Uterus (tissue), 4 donors: ENCODE measurements around the gene WDFY4. TPM values are rescaled to one million over a fixed set of nuclear protein-coding genes. Genes with fewer than 3 reads are reported as not detected.

Experiments
- DNase-seq, 2 donors: peaks; one replicate each; pipeline ENCODE4 v3.0.0-alpha.2; 2019 to 2020
- H3K27ac ChIP-seq, 2 donors: fragments of 200-600 bp; sonication (generic); 1 replicate in 1 of 2; 2 replicates in 1 of 2; pipeline ENCODE4 v1.5.1; 2016 to 2018
- H3K27me3 ChIP-seq, 2 donors: fragments of 200-600 bp; sonication (generic); one replicate each; pipeline ENCODE4 v1.5.1; 2018 to 2019; ENCODE audit warnings: control low read depth in 1 of 2
- H3K36me3 ChIP-seq, 2 donors: fragments of 200-600 bp; sonication (generic); one replicate each; pipeline ENCODE4 v1.5.1; 2019; ENCODE audit warnings: control low read depth in 1 of 2
- H3K4me1 ChIP-seq, 2 donors: fragments of 200-600 bp; sonication (generic); one replicate each; pipeline ENCODE4 v1.5.1; 2018 to 2019; ENCODE audit warnings: control low read depth in 1 of 2
- H3K4me3 ChIP-seq, 2 donors: fragments of 200-600 bp; sonication (generic); 1 replicate in 1 of 2; 2 replicates in 1 of 2; pipeline ENCODE4 v1.5.1; 2018 to 2019; ENCODE audit warnings: mild to moderate bottlenecking in 1 of 2
- H3K9me3 ChIP-seq, 2 donors: fragments of 200-600 bp; sonication (generic); one replicate each; pipeline ENCODE4 v1.5.1; 2019; ENCODE audit warnings: control low read depth in 1 of 2
- POLR2A ChIP-seq, 2 donors: fragments of 450-650 bp; IDR thresholded peaks; one replicate each; pipeline ENCODE4 v1.6.1; 2016; ENCODE audit warnings: antibody characterized with exemption in 2 of 2, mild to moderate bottlenecking in 1 of 2, moderate library complexity in 1 of 2
- intact Hi-C: fragments of 100-400 bp; cut with DNase I; formaldehyde crosslinking; loops from one replicate; pipeline ENCODE4 v1.15.1; 2023; ENCODE audit warnings: low total_unique reads
- total RNA-seq, 4 donors: library from RNA; depleted of rRNA in 3 of 4; stranded (reverse); fragments of >200 nt in 3 of 4; gene quantifications; one replicate each; pipeline versions ENCODE4 v1.1.0 to v1.2.4, GENCODE V29; 2014 to 2023
- TF ChIP-seq, protein P1 (sequence below), 4 experiments: fragments of 200-600 bp in 2 of 4; fragments of 450-650 bp in 2 of 4; sonication (generic) in 2 of 4; IDR thresholded peaks; one replicate each; pipeline ENCODE4 v1.5.1; 2016 to 2019; ENCODE audit warnings: antibody characterized with exemption in 4 of 4, mild to moderate bottlenecking in 2 of 4, moderate library complexity in 1 of 4
- donor health status: DM: yes; HTN: yes; CAD: no.

WDFY4 gene
- total RNA-seq, 4 donors from 2014 or later: 0.26 to 5.2 (median 1.2) TPM

DNA sequence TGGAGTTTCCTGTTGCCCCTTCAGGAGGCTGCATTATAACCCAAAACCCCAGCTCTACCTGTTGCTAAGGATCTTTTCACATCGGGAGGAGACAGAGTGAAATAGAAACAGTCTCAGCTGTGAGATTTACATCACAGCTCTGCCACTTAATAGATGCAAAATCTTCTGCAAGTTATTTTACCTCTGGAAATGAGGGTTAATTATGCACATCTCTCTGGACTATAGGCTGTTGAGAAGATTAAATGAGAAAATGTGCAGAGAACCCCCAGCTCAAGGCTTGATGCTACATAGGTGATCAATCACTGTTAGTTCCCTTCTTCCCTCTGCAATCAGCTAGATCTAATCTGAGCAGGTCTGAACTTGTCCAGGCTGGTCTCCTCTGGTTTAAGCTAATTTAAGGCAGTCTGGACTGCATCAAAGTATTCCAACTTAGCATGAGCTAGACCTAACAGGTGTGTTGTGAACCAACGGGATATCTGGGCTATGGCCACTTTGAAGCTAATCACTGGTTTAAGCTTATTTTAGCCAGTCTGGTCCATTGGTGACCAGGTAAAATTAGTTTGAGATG lies 263.9 kb downstream of the WDFY4 start:
- H3K27me3 ChIP-seq: no peaks in the 10 kb centered on the region
- no peaks in the 10 kb centered on the region for H3K9me3 ChIP-seq
- no peak for TF ChIP-seq POLR2A (IDR thresholded peaks at IDR 0.05)
- TF ChIP-seq, protein P1, sequence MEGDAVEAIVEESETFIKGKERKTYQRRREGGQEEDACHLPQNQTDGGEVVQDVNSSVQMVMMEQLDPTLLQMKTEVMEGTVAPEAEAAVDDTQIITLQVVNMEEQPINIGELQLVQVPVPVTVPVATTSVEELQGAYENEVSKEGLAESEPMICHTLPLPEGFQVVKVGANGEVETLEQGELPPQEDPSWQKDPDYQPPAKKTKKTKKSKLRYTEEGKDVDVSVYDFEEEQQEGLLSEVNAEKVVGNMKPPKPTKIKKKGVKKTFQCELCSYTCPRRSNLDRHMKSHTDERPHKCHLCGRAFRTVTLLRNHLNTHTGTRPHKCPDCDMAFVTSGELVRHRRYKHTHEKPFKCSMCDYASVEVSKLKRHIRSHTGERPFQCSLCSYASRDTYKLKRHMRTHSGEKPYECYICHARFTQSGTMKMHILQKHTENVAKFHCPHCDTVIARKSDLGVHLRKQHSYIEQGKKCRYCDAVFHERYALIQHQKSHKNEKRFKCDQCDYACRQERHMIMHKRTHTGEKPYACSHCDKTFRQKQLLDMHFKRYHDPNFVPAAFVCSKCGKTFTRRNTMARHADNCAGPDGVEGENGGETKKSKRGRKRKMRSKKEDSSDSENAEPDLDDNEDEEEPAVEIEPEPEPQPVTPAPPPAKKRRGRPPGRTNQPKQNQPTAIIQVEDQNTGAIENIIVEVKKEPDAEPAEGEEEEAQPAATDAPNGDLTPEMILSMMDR (IDR thresholded peaks at IDR 0.05): no peak
- H3K4me1 ChIP-seq: no peaks in the 10 kb centered on the region
- DNase-seq: no peak
- H3K4me3 ChIP-seq: no peak overlapping the region
- H3K27ac ChIP-seq: no peak overlapping the region
- intact Hi-C loops: no loop called here
- no peaks in the 10 kb centered on the region for H3K36me3 ChIP-seq

DNA sequence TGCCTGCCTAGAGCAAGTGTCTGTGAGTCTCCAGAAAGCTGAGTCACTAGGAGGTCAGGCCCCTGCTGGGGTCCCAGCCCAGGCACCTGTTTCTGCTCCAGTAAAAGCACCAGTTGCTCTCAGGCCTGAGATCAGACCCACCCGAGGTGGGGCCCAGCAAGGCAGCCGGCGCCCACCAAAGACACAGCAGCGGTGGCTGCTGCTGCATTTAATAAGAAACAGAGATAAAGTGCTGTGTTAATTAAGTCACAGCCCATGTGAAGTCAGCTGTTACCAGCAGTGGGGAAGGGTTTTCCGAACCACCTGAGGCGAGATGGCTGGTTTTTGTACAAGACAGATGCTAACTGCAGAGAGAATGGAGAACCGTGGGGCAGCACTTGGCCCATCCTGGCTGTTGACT lies 267.0 kb downstream of the WDFY4 start:
- Histone ChIP-seq H3K4me1 (no peaks in the 10 kb centered on the region), H3K4me3 (no peak overlapping the region), H3K27me3 (no peaks in the 10 kb centered on the region), H3K9me3 (no peaks in the 10 kb centered on the region), H3K27ac (no peak overlapping the region), H3K36me3 (no peaks in the 10 kb centered on the region)
- intact Hi-C loops: no loop called here
- TF ChIP-seq, protein P1 (IDR thresholded peaks at IDR 0.05): no peak
- no peak for TF ChIP-seq POLR2A (IDR thresholded peaks at IDR 0.05)
- DNase-seq: no peak

DNA sequence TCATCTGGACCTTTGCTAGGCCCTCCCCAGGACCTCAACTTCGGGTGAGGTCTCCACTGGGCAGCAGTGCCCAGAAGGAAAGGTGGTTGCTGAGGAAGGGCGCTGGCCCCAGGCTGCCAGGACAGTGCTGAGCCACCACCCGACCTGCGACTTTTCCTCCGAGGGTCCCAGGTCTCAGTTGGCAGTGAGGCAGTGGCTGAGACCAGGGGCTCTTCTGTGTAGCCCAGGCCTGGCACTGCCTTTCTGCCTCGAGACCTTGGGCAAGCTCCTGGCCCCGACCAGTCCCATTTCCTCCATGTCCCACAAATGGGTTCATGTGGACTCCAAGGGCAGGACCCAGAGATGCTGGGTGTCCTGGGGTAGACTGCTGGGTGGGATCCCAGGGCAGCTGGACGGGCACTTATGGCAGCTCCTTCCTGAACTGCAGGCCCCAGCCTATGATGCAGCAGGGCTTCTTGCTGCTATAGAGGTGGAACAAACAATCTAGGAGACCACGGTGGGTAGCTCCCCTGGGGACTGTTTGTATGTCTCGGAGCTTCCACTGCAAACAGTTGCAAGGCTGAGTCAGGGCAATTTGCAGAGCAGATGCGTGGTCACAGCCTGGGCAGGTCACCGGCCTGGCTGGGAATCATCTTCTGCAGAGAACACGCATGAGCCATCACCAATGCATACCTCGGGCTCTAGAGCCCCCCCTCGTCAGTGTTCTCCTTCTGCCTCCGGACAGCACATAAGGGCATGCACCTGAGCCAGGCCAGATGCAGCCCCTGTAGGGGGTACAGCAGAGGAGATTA lies 272.9 kb downstream of the WDFY4 start:
- Histone ChIP-seq H3K36me3 (no peaks in the 10 kb centered on the region), H3K27me3 (no peaks in the 10 kb centered on the region), H3K27ac (no peak overlapping the region), H3K4me1 (no peaks in the 10 kb centered on the region), H3K9me3 (no peaks in the 10 kb centered on the region), H3K4me3 (no peak overlapping the region)
- intact Hi-C loops: no loop called here
- TF ChIP-seq, protein P1 (IDR thresholded peaks at IDR 0.05): no peak
- no peak for TF ChIP-seq POLR2A (IDR thresholded peaks at IDR 0.05)
- no peak for DNase-seq

DNA sequence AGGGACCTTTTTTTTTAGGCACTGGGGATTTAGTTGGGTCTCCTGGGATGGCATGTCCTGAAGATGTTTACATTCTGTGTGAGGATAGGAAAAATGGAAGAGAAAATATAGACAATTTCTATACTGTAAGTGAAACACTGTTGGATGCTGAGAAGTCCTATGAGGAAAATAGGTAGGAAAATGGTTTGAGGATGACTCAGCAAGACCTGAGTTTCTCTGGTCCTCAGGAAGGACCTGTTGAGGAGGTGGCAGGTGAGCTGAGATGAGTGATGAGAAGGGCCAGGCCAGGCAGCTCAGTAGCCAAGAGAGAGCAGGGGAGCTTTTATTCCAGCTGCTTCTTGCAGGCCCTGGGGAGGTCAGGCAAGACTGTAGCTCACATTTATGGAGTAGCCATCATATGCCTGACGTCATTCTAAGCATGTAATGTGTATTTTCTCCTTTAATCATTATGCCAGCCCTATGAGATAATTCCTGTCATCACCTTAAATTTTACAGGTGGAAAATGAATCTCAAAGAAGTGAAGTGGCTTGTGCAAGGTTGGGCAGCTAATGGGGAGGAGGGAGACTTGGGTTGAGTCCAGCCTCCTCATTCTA lies 274.0 kb downstream of the WDFY4 start:
- intact Hi-C loops: no loop called here
- Histone ChIP-seq H3K27me3 (no peaks in the 10 kb centered on the region), H3K36me3 (no peaks in the 10 kb centered on the region), H3K4me1 (no peaks in the 10 kb centered on the region), H3K9me3 (no peaks in the 10 kb centered on the region), H3K27ac (no peak overlapping the region), H3K4me3 (no peak overlapping the region)
- DNase-seq: no peak
- TF ChIP-seq, protein P1 (IDR thresholded peaks at IDR 0.05): no peak
- TF ChIP-seq POLR2A (IDR thresholded peaks at IDR 0.05): no peak

DNA sequence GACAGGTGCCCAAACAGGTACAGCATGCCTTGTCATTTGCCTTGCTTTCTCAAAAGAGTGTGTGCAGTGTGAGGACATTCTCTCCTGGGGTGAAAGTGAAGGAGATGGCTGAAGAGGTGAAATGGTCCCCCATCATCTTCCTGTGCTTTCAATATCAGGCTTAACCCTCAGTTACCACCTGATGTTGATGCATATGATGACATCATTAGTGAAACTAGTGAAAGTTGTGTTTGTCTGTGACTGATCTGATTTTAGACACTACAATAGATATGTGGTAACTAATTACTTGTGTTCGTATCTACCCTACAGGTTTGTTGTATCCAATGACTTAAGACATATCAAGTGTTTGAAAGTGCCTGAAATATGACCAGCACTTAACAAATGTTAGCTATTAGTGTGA lies 279.4 kb downstream of the WDFY4 start:
- H3K4me1 ChIP-seq: no peaks in the 10 kb centered on the region
- no peak overlapping the region for H3K4me3 ChIP-seq
- H3K27ac ChIP-seq: no peak overlapping the region
- no peaks in the 10 kb centered on the region for H3K27me3 ChIP-seq
- no peaks in the 10 kb centered on the region for H3K9me3 ChIP-seq
- intact Hi-C loops: no loop called here
- H3K36me3 ChIP-seq: no peaks in the 10 kb centered on the region
- TF ChIP-seq, protein P1 (IDR thresholded peaks at IDR 0.05): no peak
- no peak for DNase-seq
